ENCODE results near the gene ST6GALNAC3.

- TF ChIP-seq CTCF (IDR thresholded peaks at IDR 0.05), result no peak
- no peak for TF ChIP-seq ZFX (IDR thresholded peaks at IDR 0.05; ENCODE audit: borderline replicate concordance)
These were observed 213.4 kb downstream of the ST6GALNAC3 start for GRCh38 chr1:76287917-76288316.

Data from 22Rv1 (cell line).